GM11168 (cell line): Measurements from ENCODE around the gene CXCL6.

Experiments
- in situ Hi-C: fragments of 300-500 bp; cut with MboI; formaldehyde crosslinking; loops from one replicate; pipeline ENCODE4 v1.12.0; 2022; ENCODE audit warnings: low sequenced_read_pairs; ENCODE audit not compliant: unreplicated experiment

CXCL6 gene

GRCh38 chr4:73865431-73866096 is 29.1 kb downstream of the CXCL6 start:
- in situ Hi-C loops, result no loop called here

GRCh38 chr4:73866246-73866645 is 29.8 kb downstream of the CXCL6 start:
- in situ Hi-C loops, result no loop called here

- in situ Hi-C loops, result no loop called here
These were observed 31.3 kb downstream of the CXCL6 start for GRCh38 chr4:73867783-73868182.

GRCh38 chr4:73868206-73869129 is 32.0 kb downstream of the CXCL6 start:
- in situ Hi-C loops, result no loop called here

- in situ Hi-C loops, result no loop called here
These were observed 32.9 kb downstream of the CXCL6 start, which contains the start of gene CXCL1 for GRCh38 chr4:73869130-73870055. Gene CXCL1, plus strand, starts transcription at chr4:73869393. Its CDS starts 78 bp downstream, at chr4:73869471.

- in situ Hi-C loops, result no loop called here
These were observed 33.8 kb downstream of the CXCL6 start for GRCh38 chr4:73870260-73870659.

- in situ Hi-C loops, result no loop called here
These were observed 34.3 kb downstream of the CXCL6 start for GRCh38 chr4:73870768-73871167.

GRCh38 chr4:73871511-73872310 is 35.2 kb downstream of the CXCL6 start:
- in situ Hi-C loops, result no loop called here

GRCh38 chr4:73872316-73873108 is 36.0 kb downstream of the CXCL6 start:
- in situ Hi-C loops, result no loop called here

GRCh38 chr4:73874386-73874785 is 37.9 kb downstream of the CXCL6 start:
- in situ Hi-C loops, result no loop called here

- in situ Hi-C loops, result no loop called here
These were observed 38.9 kb downstream of the CXCL6 start for GRCh38 chr4:73875401-73875800.

- in situ Hi-C loops, result no loop called here
These were observed 46.8 kb downstream of the CXCL6 start for GRCh38 chr4:73883306-73883705.

- in situ Hi-C loops, result no loop called here
These were observed 49.2 kb downstream of the CXCL6 start for GRCh38 chr4:73885574-73886267.
